Measurements from ENCODE around the gene HSP90AB1.

Gene HSP90AB1

GRCh38 chr6:44284121-44284520 lies 37.2 kb downstream of the HSP90AB1 start:
- Histone ChIP-seq H3K9me3 (no peaks in the 10 kb centered on the region), H3K27me3 (peaks cover 58% of the 10 kb centered on the region), H3K36me3 (no peaks in the 10 kb centered on the region), H3K4me1 (ENCODE audit: control insufficient read depth in 1 of 2, insufficient read depth in 1 of 2, low read depth in 1 of 2, low read length in 1 of 2) (peaks cover 26 to 28% of the 10 kb centered on the region in 2 experiments), H3K4me3 (ENCODE audit: low read depth in 1 of 2, low read length in 1 of 2) (no peak overlapping the region), H3K27ac (peak overlapping the region; percentile 33)
- TF ChIP-seq, protein P1, sequence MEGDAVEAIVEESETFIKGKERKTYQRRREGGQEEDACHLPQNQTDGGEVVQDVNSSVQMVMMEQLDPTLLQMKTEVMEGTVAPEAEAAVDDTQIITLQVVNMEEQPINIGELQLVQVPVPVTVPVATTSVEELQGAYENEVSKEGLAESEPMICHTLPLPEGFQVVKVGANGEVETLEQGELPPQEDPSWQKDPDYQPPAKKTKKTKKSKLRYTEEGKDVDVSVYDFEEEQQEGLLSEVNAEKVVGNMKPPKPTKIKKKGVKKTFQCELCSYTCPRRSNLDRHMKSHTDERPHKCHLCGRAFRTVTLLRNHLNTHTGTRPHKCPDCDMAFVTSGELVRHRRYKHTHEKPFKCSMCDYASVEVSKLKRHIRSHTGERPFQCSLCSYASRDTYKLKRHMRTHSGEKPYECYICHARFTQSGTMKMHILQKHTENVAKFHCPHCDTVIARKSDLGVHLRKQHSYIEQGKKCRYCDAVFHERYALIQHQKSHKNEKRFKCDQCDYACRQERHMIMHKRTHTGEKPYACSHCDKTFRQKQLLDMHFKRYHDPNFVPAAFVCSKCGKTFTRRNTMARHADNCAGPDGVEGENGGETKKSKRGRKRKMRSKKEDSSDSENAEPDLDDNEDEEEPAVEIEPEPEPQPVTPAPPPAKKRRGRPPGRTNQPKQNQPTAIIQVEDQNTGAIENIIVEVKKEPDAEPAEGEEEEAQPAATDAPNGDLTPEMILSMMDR (IDR thresholded peaks at IDR 0.05), result no peak

- TF ChIP-seq, protein P1 (IDR thresholded peaks at IDR 0.05), result no peak
- Histone ChIP-seq H3K9me3 (no peaks in the 10 kb centered on the region), H3K27ac (no peak overlapping the region), H3K36me3 (no peaks in the 10 kb centered on the region), H3K4me1 (ENCODE audit: control insufficient read depth in 1 of 2, insufficient read depth in 1 of 2, low read depth in 1 of 2, low read length in 1 of 2) (peaks cover 26 to 28% of the 10 kb centered on the region in 2 experiments), H3K4me3 (ENCODE audit: low read depth in 1 of 2, low read length in 1 of 2) (no peak overlapping the region), H3K27me3 (peaks cover 58% of the 10 kb centered on the region)
These were observed 38.0 kb downstream of the HSP90AB1 start for GRCh38 chr6:44284867-44285266.

GRCh38 chr6:44285552-44286284 lies 38.8 kb downstream of the HSP90AB1 start:
- TF ChIP-seq, protein P1 (IDR thresholded peaks at IDR 0.05), result no peak
- no peak overlapping the region for H3K27ac ChIP-seq
- no peak overlapping the region for H3K4me3 ChIP-seq (ENCODE audit: low read depth in 1 of 2, low read length in 1 of 2)
- no peaks in the 10 kb centered on the region for H3K9me3 ChIP-seq
- H3K27me3 ChIP-seq, result peaks cover 58% of the 10 kb centered on the region
- peaks cover 26 to 28% of the 10 kb centered on the region in 2 experiments for H3K4me1 ChIP-seq (ENCODE audit: control insufficient read depth in 1 of 2, insufficient read depth in 1 of 2, low read depth in 1 of 2, low read length in 1 of 2)
- no peaks in the 10 kb centered on the region for H3K36me3 ChIP-seq

- Histone ChIP-seq H3K4me3 (ENCODE audit: low read depth in 1 of 2, low read length in 1 of 2) (no peak overlapping the region), H3K27me3 (peaks cover 58% of the 10 kb centered on the region), H3K36me3 (no peaks in the 10 kb centered on the region), H3K9me3 (no peaks in the 10 kb centered on the region), H3K27ac (no peak overlapping the region), H3K4me1 (ENCODE audit: control insufficient read depth in 1 of 2, insufficient read depth in 1 of 2, low read depth in 1 of 2, low read length in 1 of 2) (peaks cover 26 to 28% of the 10 kb centered on the region in 2 experiments)
- TF ChIP-seq, protein P1 (IDR thresholded peaks at IDR 0.05), result no peak
These were observed 39.3 kb downstream of the HSP90AB1 start for GRCh38 chr6:44286285-44286565.

- H3K36me3 ChIP-seq, result no peaks in the 10 kb centered on the region
- peaks cover 26 to 28% of the 10 kb centered on the region in 2 experiments for H3K4me1 ChIP-seq (ENCODE audit: control insufficient read depth in 1 of 2, insufficient read depth in 1 of 2, low read depth in 1 of 2, low read length in 1 of 2)
- H3K9me3 ChIP-seq, result no peaks in the 10 kb centered on the region
- peaks cover 58% of the 10 kb centered on the region for H3K27me3 ChIP-seq
- no peak overlapping the region for H3K4me3 ChIP-seq (ENCODE audit: low read depth in 1 of 2, low read length in 1 of 2)
- TF ChIP-seq, protein P1 (IDR thresholded peaks at IDR 0.05), result no peak
- H3K27ac ChIP-seq, result no peak overlapping the region
These were observed 39.8 kb downstream of the HSP90AB1 start for GRCh38 chr6:44286747-44287146.

Data from neutrophil (primary cell).